Stimulated activated CD8-positive, alpha-beta memory T cell treated with anti-CD3 and anti-CD28 coated beads, Interleukin-7, amount 100 ng/mL, for 48 hours (primary cell): Measurements from ENCODE around the gene FANCI.

ENCODE experiments used
- DNase-seq, 2 donors: peaks; one replicate each; pipeline ENCODE4 v3.0.0-alpha.2; 2020; ENCODE audit warnings: low read depth in 1 of 2; ENCODE audit errors: extremely low read depth in 1 of 2

FANCI gene

GRCh38 chr15:89243691-89244573, at the start of gene FANCI:
TSS of gene FANCI (plus strand) at chr15:89243979. CDS start at chr15:89247648, 3,669 bp downstream.
- peak; percentile 95 to 96 for DNase-seq

DNA sequence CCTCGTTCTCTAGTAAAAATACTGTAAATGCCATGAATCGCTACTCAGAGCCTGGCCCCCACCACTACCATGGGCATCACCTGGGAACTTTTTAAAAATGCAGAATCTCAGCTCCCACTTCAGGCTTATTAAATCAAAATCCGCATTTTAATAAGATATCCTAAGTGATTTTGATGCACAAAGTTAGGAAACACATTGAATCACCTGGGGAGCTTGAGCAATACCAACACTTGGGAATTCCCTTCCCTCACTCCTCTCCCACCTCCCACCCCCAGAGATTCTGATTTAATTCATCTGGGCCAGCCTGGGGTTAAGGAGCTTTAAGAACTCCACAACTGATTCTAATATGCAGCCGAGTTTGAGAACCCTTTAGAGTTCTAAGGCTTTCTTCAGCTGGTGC, 49.2 kb upstream of the FANCI start:
- DNase-seq = no peak

- no peak for DNase-seq
Observed at GRCh38 chr15:89195836-89196235, 47.9 kb upstream of the FANCI start.

DNA sequence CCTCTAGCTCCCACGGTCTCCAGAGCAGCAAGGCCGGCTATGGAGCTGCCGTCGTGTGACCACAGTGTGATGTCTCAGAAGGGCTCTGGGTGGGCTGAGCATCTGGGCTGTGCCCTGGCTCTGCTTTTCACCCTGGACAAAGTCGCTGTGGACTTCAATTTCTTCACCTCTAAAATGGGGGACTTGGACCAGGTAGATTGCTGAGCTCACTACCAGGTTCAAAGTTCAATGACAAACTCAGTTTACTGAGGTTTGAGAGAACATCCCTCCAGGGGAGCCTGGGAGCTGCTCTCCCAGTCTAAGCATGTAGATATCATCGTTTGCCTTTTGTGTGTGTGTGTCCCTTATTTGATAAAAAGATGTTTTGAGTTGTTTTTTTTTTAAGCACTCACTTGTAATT, 47.5 kb upstream of the FANCI start:
- DNase-seq = no peak

GRCh38 chr15:89196994-89197393, 46.8 kb upstream of the FANCI start:
- DNase-seq = peak in 1 of 2 donors; percentile 53

DNA sequence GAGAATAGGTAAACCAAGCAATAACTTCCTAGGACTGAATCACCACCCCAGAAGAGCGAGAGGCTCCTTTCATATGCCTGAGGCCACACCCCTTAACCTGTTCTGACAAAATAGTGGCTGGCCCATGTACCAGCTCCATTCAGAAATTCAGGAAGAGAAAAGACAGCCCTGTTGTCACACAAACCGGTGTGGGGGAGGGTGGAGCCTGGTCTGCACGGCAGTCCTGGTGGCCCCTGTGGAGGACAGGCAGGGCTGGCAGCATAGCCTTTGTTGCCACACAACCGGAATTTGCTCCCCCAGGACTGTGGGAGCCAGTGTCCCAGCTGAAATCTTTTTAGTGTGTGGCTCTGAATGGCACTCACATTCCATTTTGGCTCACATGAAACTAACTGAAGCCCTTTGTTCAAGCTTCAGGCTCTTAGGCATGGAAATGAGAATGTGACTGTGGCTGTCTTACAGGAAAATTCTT, 46.2 kb upstream of the FANCI start:
- DNase-seq = peak in 1 of 2 donors; percentile 38

GRCh38 chr15:89198196-89198595, 45.6 kb upstream of the FANCI start:
- no peak for DNase-seq

GRCh38 chr15:89198934-89199333, 44.8 kb upstream of the FANCI start:
- no peak for DNase-seq

- no peak for DNase-seq
Observed at GRCh38 chr15:89199746-89200145, 44.0 kb upstream of the FANCI start.

DNA sequence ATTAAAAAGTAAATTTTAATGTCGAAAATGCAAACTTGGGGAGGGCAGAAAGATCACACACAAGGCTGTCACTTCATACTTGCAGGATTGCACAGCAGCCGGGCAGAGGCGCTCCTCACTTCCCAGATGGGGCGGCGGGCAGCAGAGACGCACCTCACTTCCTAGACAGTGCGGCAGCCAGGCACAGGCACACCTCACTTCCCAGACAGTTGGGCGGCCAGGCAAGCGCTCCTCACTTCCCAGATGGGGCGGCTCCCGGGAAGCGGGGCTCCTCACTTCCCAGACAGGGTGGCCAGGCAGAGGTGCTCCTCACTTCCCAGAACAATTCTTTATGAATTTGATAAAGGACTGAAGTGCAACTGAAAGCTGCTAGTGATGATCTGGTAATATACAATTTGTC, 43.6 kb upstream of the FANCI start:
- no peak for DNase-seq

DNA sequence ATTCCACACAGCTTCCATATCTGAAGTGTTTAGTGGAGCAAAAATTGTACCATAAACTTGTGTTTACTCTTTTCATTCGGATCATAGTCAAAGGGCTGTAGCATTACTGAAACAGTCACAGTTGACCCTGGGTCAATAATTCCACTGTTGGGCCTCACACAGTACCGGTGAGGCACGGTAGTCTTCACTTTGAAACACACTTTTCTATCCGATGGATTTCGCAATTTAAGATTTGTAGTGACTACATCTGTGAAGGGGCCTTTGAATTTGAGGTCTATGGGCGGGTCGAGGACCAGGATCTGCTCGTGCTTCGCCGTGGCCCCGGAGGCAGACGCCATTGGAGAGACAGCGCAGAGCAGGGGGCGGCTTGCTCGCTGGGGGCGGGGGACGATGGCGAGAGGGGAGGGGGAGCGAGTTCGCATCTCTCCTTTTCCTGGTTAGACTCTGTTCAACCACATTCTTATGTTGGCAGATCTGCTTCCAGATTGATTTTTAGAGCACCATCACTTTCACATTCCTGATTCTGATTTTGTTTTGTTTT, 42.2 kb upstream of the FANCI start:
- no peak for DNase-seq

- DNase-seq = peak in 1 of 2 donors; percentile 25
Observed at GRCh38 chr15:89203705-89204273, 40.0 kb upstream of the FANCI start.

GRCh38 chr15:89205991-89206585, 37.7 kb upstream of the FANCI start:
- DNase-seq = no peak

GRCh38 chr15:89206908-89207331, 36.9 kb upstream of the FANCI start:
- DNase-seq = peak; percentile 41 to 63

DNA sequence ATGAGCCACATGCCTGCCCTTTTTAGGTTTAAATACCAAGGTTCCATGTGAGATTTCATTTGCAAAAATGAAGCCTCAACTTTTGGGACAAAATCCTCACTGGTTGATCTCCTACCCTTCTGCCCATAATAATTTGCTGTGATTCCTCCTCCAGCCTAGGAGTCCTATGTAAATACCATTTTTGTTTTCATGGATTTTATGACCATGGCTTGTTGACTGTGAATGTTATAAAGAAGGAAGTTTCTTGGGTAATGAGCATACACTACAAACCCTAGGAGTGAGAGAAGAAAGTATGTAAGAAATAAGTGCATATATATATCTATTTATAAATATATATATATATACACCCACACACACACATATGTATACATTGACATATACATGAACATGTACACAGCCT, 35.5 kb upstream of the FANCI start:
- no peak for DNase-seq

DNA sequence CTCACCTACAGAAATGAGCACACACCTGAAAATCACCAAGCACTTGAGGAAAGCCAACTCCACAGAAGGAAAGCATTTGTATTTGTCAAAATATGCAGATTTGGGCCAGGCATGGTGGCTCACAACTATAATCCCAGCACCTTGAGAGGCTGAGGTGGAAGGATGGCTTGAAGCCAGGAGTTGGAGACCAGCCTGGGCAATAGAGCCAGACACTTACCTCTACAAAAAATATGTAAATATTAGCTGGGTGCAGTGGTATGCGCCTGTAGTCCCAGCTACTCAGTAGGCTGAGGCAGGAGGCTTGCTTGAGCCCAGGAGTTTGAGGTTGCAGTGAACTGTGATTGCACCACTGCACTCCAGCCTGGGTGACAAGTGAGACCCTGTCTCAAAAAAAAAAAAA, 34.7 kb upstream of the FANCI start:
- no peak for DNase-seq

- DNase-seq = no peak
Observed at GRCh38 chr15:89211678-89212170, 32.1 kb upstream of the FANCI start.

GRCh38 chr15:89215627-89216026, 28.2 kb upstream of the FANCI start:
- DNase-seq = no peak

DNA sequence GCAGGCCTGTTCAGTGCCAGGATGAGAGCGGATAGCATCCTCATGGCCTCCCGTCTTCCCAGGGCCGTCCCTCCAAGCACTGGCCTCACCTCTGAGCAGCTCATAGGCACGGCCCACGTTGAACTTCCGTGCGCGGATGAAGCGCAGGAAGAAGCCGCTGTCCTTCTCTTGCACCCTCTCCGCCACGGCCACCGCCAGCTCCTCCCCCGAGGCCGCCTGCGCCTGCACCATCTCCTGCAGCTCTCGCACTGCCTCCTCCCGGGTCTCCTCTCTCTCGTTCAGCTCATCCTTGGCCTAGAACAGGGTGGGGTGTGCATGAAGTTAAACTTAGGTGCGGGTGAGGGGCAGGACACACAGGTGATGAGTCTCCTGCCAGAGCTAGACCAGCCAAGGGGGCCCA, 26.7 kb upstream of the FANCI start:
- no peak for DNase-seq

DNA sequence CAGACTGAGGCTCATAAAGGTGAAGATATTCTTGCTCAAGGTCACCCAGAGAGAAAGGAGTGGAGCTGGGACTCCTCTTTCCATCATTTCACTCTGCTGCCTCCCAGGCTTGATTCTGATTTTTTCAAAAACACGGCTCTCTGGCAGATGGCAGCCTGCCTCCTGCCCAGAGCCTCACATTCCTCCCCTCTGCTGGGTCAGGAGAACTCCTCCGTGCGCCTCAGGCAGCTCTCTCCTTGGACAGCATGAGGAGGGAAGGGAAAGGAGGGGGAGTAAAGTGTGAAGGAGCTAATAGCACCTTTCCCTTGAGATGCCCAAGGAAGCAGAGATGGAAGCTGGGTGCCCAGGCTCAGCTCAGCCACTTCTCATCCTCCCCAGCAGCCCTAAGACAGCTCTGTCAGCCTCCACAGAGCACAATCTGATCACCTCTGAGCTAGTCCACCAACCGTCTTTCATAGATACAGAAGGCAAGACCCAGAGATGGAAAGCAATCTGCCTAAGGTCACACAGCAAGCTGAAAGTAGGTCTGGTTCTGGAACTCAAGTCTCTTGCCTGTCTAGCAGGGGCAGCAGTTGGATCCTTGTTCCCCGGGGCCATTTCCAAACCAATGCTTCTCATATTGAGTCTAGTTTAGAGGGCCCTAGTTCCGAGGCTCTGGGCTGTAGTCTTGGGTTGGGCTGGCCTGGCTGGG, 25.9 kb upstream of the FANCI start:
- DNase-seq = no peak

GRCh38 chr15:89218531-89218930, 25.2 kb upstream of the FANCI start:
- no peak for DNase-seq
